ENCODE data around the gene RNPEP. TPM values are rescaled to one million over a fixed set of nuclear protein-coding genes. Genes with fewer than 3 reads are reported as not detected.

Gene RNPEP
- total and polyA plus RNA-seq, 2 of the 13 experiments (the other 11 are each of a cell fraction or from before 2014, with no cell fraction given) = 20.6 to 38.4 TPM

GRCh38 chr1:202018468-202019234, 36.2 kb downstream of the RNPEP start (continued):
- TF ChIP-seq ZNF276 (CRISPR knock-in tag; IDR thresholded peaks at IDR 0.05; ENCODE audit: low read depth) = no peak
- no peak for TF ChIP-seq ZNF136 (CRISPR knock-in tag; IDR thresholded peaks at IDR 0.05; ENCODE audit: low read depth)
- TF ChIP-seq LCORL (IDR thresholded peaks at IDR 0.05) = no peak
- TF ChIP-seq LCORL (CRISPR knock-in tag; IDR thresholded peaks at IDR 0.05) = peak; percentile 89
- peak; percentile 2; the same call in 1 of the 2 replicates for TF ChIP-seq CEBPG (CRISPR knock-in tag; IDR thresholded peaks at IDR 0.05)
- TF ChIP-seq SIX1 (CRISPR knock-in tag; IDR thresholded peaks at IDR 0.05; ENCODE audit: borderline replicate concordance) = no peak
- TF ChIP-seq, protein P1, sequence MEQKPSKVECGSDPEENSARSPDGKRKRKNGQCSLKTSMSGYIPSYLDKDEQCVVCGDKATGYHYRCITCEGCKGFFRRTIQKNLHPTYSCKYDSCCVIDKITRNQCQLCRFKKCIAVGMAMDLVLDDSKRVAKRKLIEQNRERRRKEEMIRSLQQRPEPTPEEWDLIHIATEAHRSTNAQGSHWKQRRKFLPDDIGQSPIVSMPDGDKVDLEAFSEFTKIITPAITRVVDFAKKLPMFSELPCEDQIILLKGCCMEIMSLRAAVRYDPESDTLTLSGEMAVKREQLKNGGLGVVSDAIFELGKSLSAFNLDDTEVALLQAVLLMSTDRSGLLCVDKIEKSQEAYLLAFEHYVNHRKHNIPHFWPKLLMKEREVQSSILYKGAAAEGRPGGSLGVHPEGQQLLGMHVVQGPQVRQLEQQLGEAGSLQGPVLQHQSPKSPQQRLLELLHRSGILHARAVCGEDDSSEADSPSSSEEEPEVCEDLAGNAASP (CRISPR knock-in tag; IDR thresholded peaks at IDR 0.05; ENCODE audit: borderline replicate concordance) = 0 out of 2 replicates have a peak, but pooled peaks have one; percentile 15
- no peak for TF ChIP-seq PAF1 (CRISPR knock-in tag; IDR thresholded peaks at IDR 0.05)
- TF ChIP-seq ZNF629 (CRISPR knock-in tag; conservative IDR thresholded peaks at IDR 0.05) = 0 out of 2 replicates have a peak, but pooled peaks have one; percentile 15
- peak; percentile 57; the same call in 1 of the 2 replicates for TF ChIP-seq ZNF317 (CRISPR knock-in tag; IDR thresholded peaks at IDR 0.05)
- TF ChIP-seq, protein P2, sequence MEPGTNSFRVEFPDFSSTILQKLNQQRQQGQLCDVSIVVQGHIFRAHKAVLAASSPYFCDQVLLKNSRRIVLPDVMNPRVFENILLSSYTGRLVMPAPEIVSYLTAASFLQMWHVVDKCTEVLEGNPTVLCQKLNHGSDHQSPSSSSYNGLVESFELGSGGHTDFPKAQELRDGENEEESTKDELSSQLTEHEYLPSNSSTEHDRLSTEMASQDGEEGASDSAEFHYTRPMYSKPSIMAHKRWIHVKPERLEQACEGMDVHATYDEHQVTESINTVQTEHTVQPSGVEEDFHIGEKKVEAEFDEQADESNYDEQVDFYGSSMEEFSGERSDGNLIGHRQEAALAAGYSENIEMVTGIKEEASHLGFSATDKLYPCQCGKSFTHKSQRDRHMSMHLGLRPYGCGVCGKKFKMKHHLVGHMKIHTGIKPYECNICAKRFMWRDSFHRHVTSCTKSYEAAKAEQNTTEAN (CRISPR knock-in tag; conservative IDR thresholded peaks at IDR 0.05) = peak; percentile 98
- TF ChIP-seq ZNF564 (CRISPR knock-in tag; IDR thresholded peaks at IDR 0.05) = no peak
- TF ChIP-seq NFKB2 (CRISPR knock-in tag; IDR thresholded peaks at IDR 0.05; ENCODE audit: borderline replicate concordance) = 0 out of 2 replicates have a peak, but pooled peaks have one; percentile 15
- peak; percentile 58 for TF ChIP-seq ASH2L (IDR thresholded peaks at IDR 0.05; ENCODE audit: insufficient read length, low read depth, low read length)
- TF ChIP-seq, protein P3, sequence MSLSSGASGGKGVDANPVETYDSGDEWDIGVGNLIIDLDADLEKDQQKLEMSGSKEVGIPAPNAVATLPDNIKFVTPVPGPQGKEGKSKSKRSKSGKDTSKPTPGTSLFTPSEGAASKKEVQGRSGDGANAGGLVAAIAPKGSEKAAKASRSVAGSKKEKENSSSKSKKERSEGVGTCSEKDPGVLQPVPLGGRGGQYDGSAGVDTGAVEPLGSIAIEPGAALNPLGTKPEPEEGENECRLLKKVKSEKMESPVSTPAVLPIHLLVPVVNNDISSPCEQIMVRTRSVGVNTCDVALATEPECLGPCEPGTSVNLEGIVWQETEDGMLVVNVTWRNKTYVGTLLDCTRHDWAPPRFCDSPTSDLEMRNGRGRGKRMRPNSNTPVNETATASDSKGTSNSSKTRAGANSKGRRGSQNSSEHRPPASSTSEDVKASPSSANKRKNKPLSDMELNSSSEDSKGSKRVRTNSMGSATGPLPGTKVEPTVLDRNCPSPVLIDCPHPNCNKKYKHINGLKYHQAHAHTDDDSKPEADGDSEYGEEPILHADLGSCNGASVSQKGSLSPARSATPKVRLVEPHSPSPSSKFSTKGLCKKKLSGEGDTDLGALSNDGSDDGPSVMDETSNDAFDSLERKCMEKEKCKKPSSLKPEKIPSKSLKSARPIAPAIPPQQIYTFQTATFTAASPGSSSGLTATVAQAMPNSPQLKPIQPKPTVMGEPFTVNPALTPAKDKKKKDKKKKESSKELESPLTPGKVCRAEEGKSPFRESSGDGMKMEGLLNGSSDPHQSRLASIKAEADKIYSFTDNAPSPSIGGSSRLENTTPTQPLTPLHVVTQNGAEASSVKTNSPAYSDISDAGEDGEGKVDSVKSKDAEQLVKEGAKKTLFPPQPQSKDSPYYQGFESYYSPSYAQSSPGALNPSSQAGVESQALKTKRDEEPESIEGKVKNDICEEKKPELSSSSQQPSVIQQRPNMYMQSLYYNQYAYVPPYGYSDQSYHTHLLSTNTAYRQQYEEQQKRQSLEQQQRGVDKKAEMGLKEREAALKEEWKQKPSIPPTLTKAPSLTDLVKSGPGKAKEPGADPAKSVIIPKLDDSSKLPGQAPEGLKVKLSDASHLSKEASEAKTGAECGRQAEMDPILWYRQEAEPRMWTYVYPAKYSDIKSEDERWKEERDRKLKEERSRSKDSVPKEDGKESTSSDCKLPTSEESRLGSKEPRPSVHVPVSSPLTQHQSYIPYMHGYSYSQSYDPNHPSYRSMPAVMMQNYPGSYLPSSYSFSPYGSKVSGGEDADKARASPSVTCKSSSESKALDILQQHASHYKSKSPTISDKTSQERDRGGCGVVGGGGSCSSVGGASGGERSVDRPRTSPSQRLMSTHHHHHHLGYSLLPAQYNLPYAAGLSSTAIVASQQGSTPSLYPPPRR (CRISPR knock-in tag; IDR thresholded peaks at IDR 0.05; ENCODE audit: borderline replicate concordance) = peak; percentile 79
- peak; percentile 53; the same call in 1 of the 2 replicates for TF ChIP-seq ZFP91 (CRISPR knock-in tag; IDR thresholded peaks at IDR 0.05; ENCODE audit: borderline replicate concordance)
- TF ChIP-seq ZNF674 (CRISPR knock-in tag; IDR thresholded peaks at IDR 0.05; ENCODE audit: low read depth) = 0 out of 2 replicates have a peak, but pooled peaks have one; percentile 29

Measured in HepG2 (cell line).